Measurements from ENCODE around the gene ZFP91. TPM values are rescaled to one million over a fixed set of nuclear protein-coding genes. Genes with fewer than 3 reads are reported as not detected.

The ZFP91 gene
- total and polyA plus RNA-seq, 9 of the 15 experiments (the other 6 are each of a cell fraction or from before 2014, with no cell fraction given): 17.6 to 58.3 (median 34.0) TPM

GRCh38 chr11:58575377-58576020, 3.4 kb upstream of the ZFP91 start, which contains the start of gene LPXN:
Gene LPXN (minus strand): TSS chr11:58575856. CDS start chr11:58575772, 84 bp downstream.
- no peaks in the 10 kb centered on the region for H3K9me3 ChIP-seq (replicated peaks; ENCODE audit: control insufficient read depth, insufficient read depth, low read depth, low read length)
- peaks cover 5% of the 10 kb centered on the region; the same call in 2 of the 3 replicates for H3K36me3 ChIP-seq (ENCODE audit: control insufficient read depth, insufficient read depth, low read length)
- H3K4me3 ChIP-seq: peak within 1 kb of the TSS; percentile 63
- H3K4me2 ChIP-seq (ENCODE audit: insufficient read depth, low read length): peak within 1 kb of the TSS; percentile 87
- peak within 1 kb of the TSS; percentile 99 for H3K27ac ChIP-seq (ENCODE audit: extremely low read depth, low read depth, low read length)
- ChIA-PET CTCF (ENCODE audit: low intra/inter-chr PET ratio) (interaction anchor here (3.0 kb wide), 1 partner anchor 213 kb away, joined by 15 read pairs; no protein-coding TSS in a partner anchor), POLR2A (interaction anchor here (0.6 to 0.8 kb wide), 4 partner anchors 56 to 349 kb away, joined by 3 to 4 read pairs (median 3); no protein-coding TSS in a partner anchor)
- 62% methylated on average over 6 of the region's 6 CpGs for WGBS (ENCODE audit: insufficient coverage, low coverage, missing lambda C conversion rate)
- ATAC-seq (no peak), DNase-seq (ENCODE audit: extremely low read depth in 1 of 4, low spot score in 3 of 4) (no peak), FAIRE-seq (no peak)
- peak within 1 kb of the TSS; percentile 87 to 99; a peak in 3 of 4 replicates for H3K9ac ChIP-seq (ENCODE audit: insufficient read depth in 1 of 2, low read depth in 2 of 2, low read length in 2 of 2)
- no peaks in the 10 kb centered on the region for H3K27me3 ChIP-seq (ENCODE audit: control insufficient read depth in 2 of 2, insufficient read depth in 2 of 2, low read length in 2 of 2)
- no peak for TF ChIP-seq ZNF316 (IDR thresholded peaks at IDR 0.05)
- TF ChIP-seq RBBP5 (IDR thresholded peaks at IDR 0.05; ENCODE audit: borderline replicate concordance, insufficient read depth, low read length, poor library complexity, severe bottlenecking): no peak
- TF ChIP-seq CTBP1 (IDR thresholded peaks at IDR 0.05; ENCODE audit: borderline replicate concordance): 0 out of 2 replicates have a peak, but pooled peaks have one; percentile 26
- TF ChIP-seq HMG20B (CRISPR knock-in tag; IDR thresholded peaks at IDR 0.05): no peak
- TF ChIP-seq U2AF2 (optimal IDR thresholded peaks at IDR 0.05; ENCODE audit: low read depth, low read length): no peak
- no peak for TF ChIP-seq SMARCC2 (IDR thresholded peaks at IDR 0.05; ENCODE audit: low read depth)
- TF ChIP-seq USF1 (CRISPR knock-in tag; IDR thresholded peaks at IDR 0.05): no peak
- TF ChIP-seq SPI1 (IDR thresholded peaks at IDR 0.05; ENCODE audit: borderline replicate concordance, low read depth, low read length): peak; percentile 82; the same call in 1 of the 2 replicates
- TF ChIP-seq GATAD2A (IDR thresholded peaks at IDR 0.05): no peak
- TF ChIP-seq TRIM24 (IDR thresholded peaks at IDR 0.05): no peak
- no peaks in the 10 kb centered on the region for H3K9me1 ChIP-seq (ENCODE audit: control insufficient read depth, insufficient read depth, low read length)
- peaks cover 9 to 22% of the 10 kb centered on the region in 2 experiments for H3K4me1 ChIP-seq (replicated peaks in 1 of 2; ENCODE audit: control insufficient read depth in 2 of 2, insufficient read depth in 2 of 2, low read length in 2 of 2)
- peak within 1 kb of the TSS; percentile 44 for H2AFZ ChIP-seq (ENCODE audit: low read depth, low read length)
- peaks cover 39% of the 10 kb centered on the region for H3K79me2 ChIP-seq (ENCODE audit: control insufficient read depth, insufficient read depth, low read length)
- intact Hi-C loops (cut with micrococcal nuclease): loop anchor here (5.0 to 10.0 kb wide), 2 partner anchors 197 to 569 kb away; partner anchors contain the start of gene FAM111A
- no TSS peak for BruUV-seq (replicated peaks)
- in situ Hi-C loops (cut with MboI): no loop called here
- no peaks in the 10 kb centered on the region; the same call in 1 of the 2 replicates for H4K20me1 ChIP-seq (replicated peaks; ENCODE audit: control insufficient read depth, insufficient read depth, low read length)

Data from K562 (cell line).